Sigmoid colon (tissue), 7 donors: ENCODE data around the gene RRBP1. TPM values are rescaled to one million over a fixed set of nuclear protein-coding genes. Genes with fewer than 3 reads are reported as not detected.

Experiments
- DNase-seq: peaks from one replicate; pipeline ENCODE4 v3.0.0-alpha.2; 2019
- H3K27ac ChIP-seq, 4 donors: fragments of 200-600 bp; sonication (generic); one replicate each; pipeline ENCODE4 v1.5.1; 2016 to 2019; ENCODE audit warnings: mild to moderate bottlenecking in 1 of 4
- H3K27me3 ChIP-seq, 3 donors: fragments of 200-600 bp; sonication (generic); one replicate each; pipeline ENCODE4 v1.5.1; 2019; ENCODE audit warnings: mild to moderate bottlenecking in 1 of 3
- H3K36me3 ChIP-seq, 4 donors: fragments of 200-600 bp; sonication (generic); one replicate each; pipeline ENCODE4 v1.5.1; 2016 to 2019
- H3K4me1 ChIP-seq, 4 donors: fragments of 200-600 bp; sonication (generic); one replicate each; pipeline ENCODE4 v1.5.1; 2017 to 2019
- H3K4me3 ChIP-seq, 4 donors: fragments of 200-600 bp; sonication (generic); one replicate each; pipeline ENCODE4 v1.5.1; 2017 to 2019; ENCODE audit warnings: mild to moderate bottlenecking in 2 of 4, moderate library complexity in 1 of 4
- H3K9me3 ChIP-seq, 4 donors: fragments of 200-600 bp in 3 of 4; sonication (generic) in 3 of 4; one replicate each; pipeline versions ENCODE4 v1.5.1 to v1.6.1; 2013 to 2019
- CTCF ChIP-seq, 4 experiments: fragments of 450-650 bp in 3 of 4; fragments of 200-600 bp in 1 of 4; IDR thresholded peaks; one replicate each; pipeline ENCODE4 v1.5.1; 2016 to 2019; ENCODE audit warnings: antibody characterized with exemption in 4 of 4, mild to moderate bottlenecking in 3 of 4, moderate library complexity in 2 of 4
- EP300 ChIP-seq, 4 donors: sonication (generic); formaldehyde crosslinking; IDR thresholded peaks; one replicate each; pipeline ENCODE4 v1.6.1; 2017; ENCODE audit warnings: antibody characterized with exemption in 4 of 4
- POLR2A ChIP-seq, 2 donors: fragments of 450-650 bp; IDR thresholded peaks; one replicate each; pipeline ENCODE4 v1.6.1; 2016; ENCODE audit warnings: antibody characterized with exemption in 2 of 2, mild to moderate bottlenecking in 2 of 2, moderate library complexity in 2 of 2
- POLR2AphosphoS5 ChIP-seq, 4 donors: sonication (generic); formaldehyde crosslinking; IDR thresholded peaks; one replicate each; pipeline ENCODE4 v1.6.1; 2017; ENCODE audit warnings: antibody characterized with exemption in 4 of 4
- WGBS, 2 donors: extraction: QIAGEN DNeasy Blood & Tissue Kit; methylation state at CpG; one replicate each; pipeline ENCODE4 v1.1.7; 2013; 5-methylcytosine and 5-hydroxymethylcytosine counted together
- intact Hi-C: fragments of 100-400 bp; cut with DNase I; formaldehyde crosslinking; loops from one replicate; pipeline ENCODE4 v1.15.1; 2023
- polyA plus RNA-seq, 3 donors: library from polyadenylated mRNA; stranded (reverse); fragments of 200-250 nt; gene quantifications; one replicate each; pipeline ENCODE4 v1.2.3, GENCODE V29; 2013
- total RNA-seq, 4 donors: library from RNA; depleted of rRNA; stranded (reverse); fragments of >200 nt; gene quantifications; one replicate each; pipeline ENCODE4 v1.1.0, GENCODE V29; 2016
- donor health status: healthy with polysubstance abuse.
- donor health status: Bipolar disorder and iron deficiency.
- donor health status: healthy.

RRBP1 gene
- total and polyA plus RNA-seq, 7 donors = 24.6 to 245 (median 35.3) TPM

- WGBS, 2 donors = 79 to 81% methylated on average over 5 of the region's 5 CpGs
- peak; percentile 42 for DNase-seq
- H3K27me3 ChIP-seq = no peaks in the 10 kb centered on the region
- peaks cover 0 to 22% (median 19%) of the 10 kb centered on the region in 4 donors for H3K4me1 ChIP-seq
- intact Hi-C loops = no loop called here
- H3K27ac ChIP-seq = peak overlapping the region in 2 of 4 donors; percentile 24 to 37
- H3K36me3 ChIP-seq = peaks cover 0 to 11% (median 1%) of the 10 kb centered on the region in 4 donors
- TF ChIP-seq EP300 (IDR thresholded peaks at IDR 0.05) = no peak
- TF ChIP-seq CTCF (IDR thresholded peaks at IDR 0.05) = no peak
- TF ChIP-seq POLR2A (IDR thresholded peaks at IDR 0.05) = no peak
- TF ChIP-seq POLR2AphosphoS5 (IDR thresholded peaks at IDR 0.05) = no peak
- H3K9me3 ChIP-seq = no peaks in the 10 kb centered on the region
- no peak overlapping the region for H3K4me3 ChIP-seq
Observed at GRCh38 chr20:17663486-17663885, 18.6 kb downstream of the RRBP1 start.

GRCh38 chr20:17663040-17663399 lies 19.0 kb downstream of the RRBP1 start:
- peak; percentile 53 for DNase-seq
- H3K9me3 ChIP-seq = no peaks in the 10 kb centered on the region
- H3K4me1 ChIP-seq = peaks cover 0 to 22% (median 19%) of the 10 kb centered on the region in 4 donors
- peak overlapping the region in 3 of 4 donors; percentile 7 to 37 (median 24) for H3K27ac ChIP-seq
- peaks cover 0 to 16% (median 6%) of the 10 kb centered on the region in 4 donors for H3K36me3 ChIP-seq
- intact Hi-C loops = no loop called here
- H3K27me3 ChIP-seq = no peaks in the 10 kb centered on the region
- TF ChIP-seq POLR2AphosphoS5 (IDR thresholded peaks at IDR 0.05) (no peak), POLR2A (IDR thresholded peaks at IDR 0.05) (no peak), EP300 (IDR thresholded peaks at IDR 0.05) (no peak), CTCF (IDR thresholded peaks at IDR 0.05) (no peak)
- no peak overlapping the region for H3K4me3 ChIP-seq
- 93% methylated on average over 13 of the region's 13 CpGs for WGBS, 2 donors

- Histone ChIP-seq H3K4me3 (no peak overlapping the region), H3K27me3 (no peaks in the 10 kb centered on the region), H3K4me1 (peaks cover 0 to 22% (median 18%) of the 10 kb centered on the region in 4 donors), H3K9me3 (no peaks in the 10 kb centered on the region), H3K27ac (peak overlapping the region; percentile 7 to 50 (median 30)), H3K36me3 (peaks cover 0 to 17% (median 9%) of the 10 kb centered on the region in 4 donors)
- TF ChIP-seq POLR2A (IDR thresholded peaks at IDR 0.05) (no peak), POLR2AphosphoS5 (IDR thresholded peaks at IDR 0.05) (peak in 3 of 4 donors; percentile 18 to 55 (median 49))
- 72 to 77% methylated on average over 10 of the region's 10 CpGs for WGBS, 2 donors
- peak; percentile 80 for DNase-seq
- intact Hi-C loops = no loop called here
Observed at GRCh38 chr20:17662333-17663039, 19.6 kb downstream of the RRBP1 start.

DNA sequence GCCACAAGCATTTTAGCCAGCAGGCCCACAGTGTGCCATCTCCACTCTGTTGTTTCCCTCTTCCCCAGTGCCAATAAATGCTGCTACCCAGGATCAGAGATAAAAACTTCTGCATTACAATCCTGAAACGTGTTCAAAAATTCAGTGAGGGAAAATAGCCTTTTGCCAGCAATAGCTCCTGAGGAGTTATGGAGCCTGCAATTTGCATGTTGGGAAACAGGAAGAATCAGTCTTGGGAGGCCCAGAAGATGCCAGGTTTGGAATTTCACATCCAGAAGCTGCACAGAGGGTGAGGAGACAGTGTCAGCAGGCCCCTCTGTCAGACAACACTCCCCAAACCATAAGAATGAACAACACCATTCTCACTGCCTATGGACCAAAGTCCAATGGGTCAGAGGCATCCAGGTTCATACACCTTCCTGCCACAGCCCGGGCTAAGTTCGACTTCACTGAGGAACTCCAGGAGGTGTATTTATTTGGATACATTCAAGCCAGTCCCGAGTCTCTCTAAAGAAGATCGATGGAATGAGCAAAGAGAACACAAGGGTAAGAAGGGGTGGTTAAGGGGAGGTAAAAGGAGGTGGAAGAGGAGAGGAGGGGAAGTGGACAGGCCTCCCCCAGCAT lies 20.8 kb downstream of the RRBP1 start:
- WGBS, 2 donors = 18 to 70% methylated on average over 5 of the region's 5 CpGs
- Histone ChIP-seq H3K27me3 (no peaks in the 10 kb centered on the region), H3K36me3 (peaks cover 0 to 17% (median 9%) of the 10 kb centered on the region in 4 donors), H3K4me1 (peaks cover 0 to 17% (median 12%) of the 10 kb centered on the region in 4 donors), H3K27ac (peak overlapping the region in 3 of 4 donors; percentile 26 to 50 (median 27)), H3K9me3 (no peaks in the 10 kb centered on the region), H3K4me3 (no peak overlapping the region)
- intact Hi-C loops = no loop called here
- peak; percentile 55 for DNase-seq
- TF ChIP-seq CTCF (IDR thresholded peaks at IDR 0.05) (no peak), EP300 (IDR thresholded peaks at IDR 0.05) (no peak), POLR2A (IDR thresholded peaks at IDR 0.05) (no peak), POLR2AphosphoS5 (IDR thresholded peaks at IDR 0.05) (no peak)

GRCh38 chr20:17660667-17661066 lies 21.4 kb downstream of the RRBP1 start:
- 58 to 78% methylated on average over 6 of the region's 6 CpGs for WGBS, 2 donors
- H3K27me3 ChIP-seq = no peaks in the 10 kb centered on the region
- DNase-seq = peak; percentile 32
- H3K9me3 ChIP-seq = no peaks in the 10 kb centered on the region
- TF ChIP-seq POLR2AphosphoS5 (IDR thresholded peaks at IDR 0.05) (no peak), POLR2A (IDR thresholded peaks at IDR 0.05) (no peak), EP300 (IDR thresholded peaks at IDR 0.05) (no peak), CTCF (IDR thresholded peaks at IDR 0.05) (no peak)
- H3K36me3 ChIP-seq = peaks cover 0 to 17% (median 9%) of the 10 kb centered on the region in 4 donors
- H3K4me3 ChIP-seq = no peak overlapping the region
- peaks cover 0 to 22% (median 12%) of the 10 kb centered on the region in 4 donors for H3K4me1 ChIP-seq
- H3K27ac ChIP-seq = peak overlapping the region in 3 of 4 donors; percentile 26 to 50 (median 27)
- intact Hi-C loops = no loop called here
